Measurements from ENCODE around the gene SLC25A44.
"Not testable (repeated sequence)": the region's sequence is repeated elsewhere in the genome, so short reads cannot be mapped to it uniquely, and the experiment has no call there.

Gene SLC25A44

GRCh38 chr1:156163712-156164111 is 30.2 kb upstream of the SLC25A44 start:
- no peak for DNase-seq (ENCODE audit: low read depth in 3 of 3)

DNA sequence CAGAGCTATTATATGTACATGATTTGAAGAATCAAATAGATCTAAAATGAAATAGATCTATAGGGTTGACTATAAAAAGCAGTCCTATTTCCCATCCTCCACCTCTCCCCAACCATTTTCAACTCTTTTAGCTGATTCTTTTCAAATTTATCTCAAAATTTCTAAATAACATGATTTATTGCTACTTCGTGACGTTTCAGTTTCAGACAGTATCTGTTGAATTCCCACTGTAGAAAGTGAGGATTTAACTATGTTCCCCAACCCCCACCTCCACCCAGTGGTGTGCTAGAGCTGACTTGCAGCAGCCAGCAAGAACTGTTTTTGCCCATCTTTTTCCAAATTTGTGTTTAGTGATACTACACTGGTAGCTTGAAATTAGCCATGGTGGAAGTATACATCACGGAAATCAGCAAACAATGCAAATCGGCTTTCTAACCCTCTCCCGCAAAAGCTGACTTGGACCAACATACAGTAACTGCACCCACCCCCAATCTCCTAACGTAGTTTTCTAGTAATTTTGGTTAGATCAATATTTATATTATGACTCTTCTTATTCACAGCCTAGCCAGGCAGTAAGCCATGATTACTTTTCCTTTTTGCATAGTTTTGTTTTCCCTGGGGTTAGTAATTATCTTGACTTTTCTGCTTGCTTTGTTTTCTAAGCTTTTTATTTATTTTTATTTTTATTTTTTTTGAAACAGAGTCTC is 29.6 kb upstream of the SLC25A44 start:
- no peak for DNase-seq (ENCODE audit: low read depth in 3 of 3)

DNA sequence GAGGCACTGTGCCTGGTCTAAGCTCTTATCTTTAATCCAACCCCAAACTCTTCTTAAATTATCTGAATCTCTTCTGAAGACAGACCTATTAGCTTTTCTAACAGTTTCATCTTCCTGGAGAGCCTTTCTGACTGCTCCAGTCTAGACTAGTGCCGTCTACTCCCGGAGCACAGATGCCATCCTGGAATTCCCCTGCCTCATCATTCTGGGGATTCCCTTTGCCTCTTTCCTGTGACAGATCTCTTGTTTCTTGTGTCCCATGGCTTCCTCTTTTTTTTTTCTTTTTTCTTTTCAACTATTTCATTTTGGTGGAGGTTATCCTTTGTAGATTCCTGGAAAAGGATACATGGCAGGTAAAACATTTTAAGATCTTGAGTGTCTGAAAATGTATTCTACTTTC is 28.8 kb upstream of the SLC25A44 start:
- no peak for DNase-seq (ENCODE audit: low read depth in 3 of 3)

DNA sequence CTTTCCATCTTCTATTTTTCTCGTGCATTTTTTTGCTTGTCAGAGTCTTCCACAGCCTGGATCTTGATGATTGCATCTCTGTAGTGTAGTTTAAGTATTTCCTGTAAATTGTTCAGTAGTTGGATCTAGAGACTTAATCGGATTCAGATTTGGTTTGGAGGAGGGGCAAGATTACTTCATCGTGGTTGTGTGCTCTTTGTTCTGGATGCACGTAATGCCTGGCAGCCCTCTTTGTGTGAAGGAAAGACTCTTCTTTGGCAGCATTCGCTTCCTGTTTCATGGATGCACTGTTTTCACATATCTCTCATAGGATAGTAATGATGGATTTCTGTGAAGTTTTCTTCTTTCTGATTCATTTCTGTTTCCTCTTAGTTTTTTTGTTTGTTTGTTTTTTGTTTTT is 26.4 kb upstream of the SLC25A44 start:
- no peak for DNase-seq (ENCODE audit: low read depth in 3 of 3)

GRCh38 chr1:156172696-156173470 is 21.0 kb upstream of the SLC25A44 start:
- no peak for DNase-seq (ENCODE audit: low read depth in 3 of 3)

- no peak for DNase-seq (ENCODE audit: low read depth in 3 of 3)
These were observed 17.2 kb upstream of the SLC25A44 start for GRCh38 chr1:156176610-156177210.

DNA sequence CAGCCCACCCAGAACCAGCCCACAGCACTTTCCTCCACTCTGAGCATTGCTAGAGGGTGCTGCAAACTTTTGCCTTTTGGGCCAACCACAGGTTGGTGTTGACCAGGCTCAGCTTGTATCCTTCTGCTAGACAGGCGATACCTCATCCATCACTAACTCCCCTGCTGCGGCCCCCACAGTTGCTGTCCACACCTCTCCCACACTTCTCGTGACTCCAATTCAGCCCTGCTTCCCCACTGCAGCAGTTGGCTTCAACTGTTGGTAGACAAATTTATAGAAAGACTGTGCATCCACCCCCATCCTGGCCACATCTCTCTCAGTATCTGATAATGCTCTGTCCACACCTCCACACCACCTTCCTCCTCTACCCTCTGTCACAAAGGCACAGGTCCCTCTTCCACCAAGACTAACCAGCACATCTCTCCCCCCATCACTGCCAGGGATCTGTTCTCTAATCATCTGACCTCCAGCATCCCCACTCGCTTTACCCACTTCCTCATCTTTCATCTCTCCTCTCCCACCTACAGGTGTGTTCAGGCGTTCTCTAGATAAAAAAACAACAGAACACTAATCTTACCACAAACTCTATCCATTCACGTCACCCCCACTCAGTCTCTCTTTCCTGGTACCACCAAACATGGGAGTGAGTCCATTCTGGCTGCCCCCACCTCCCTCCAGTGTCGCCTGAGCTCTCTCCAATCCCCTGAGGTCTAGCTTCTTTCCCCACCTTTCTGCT is 15.8 kb upstream of the SLC25A44 start:
- DNase-seq (ENCODE audit: low read depth in 3 of 3), result no peak

- DNase-seq (ENCODE audit: low read depth in 3 of 3), result no peak
These were observed 13.4 kb upstream of the SLC25A44 start for GRCh38 chr1:156180471-156180870.

- DNase-seq (ENCODE audit: low read depth in 3 of 3), result not testable (repeated sequence)
These were observed 12.4 kb upstream of the SLC25A44 start for GRCh38 chr1:156181391-156181924.

GRCh38 chr1:156182010-156182779 is 11.7 kb upstream of the SLC25A44 start:
- not testable (repeated sequence) for DNase-seq (ENCODE audit: low read depth in 3 of 3)

DNA sequence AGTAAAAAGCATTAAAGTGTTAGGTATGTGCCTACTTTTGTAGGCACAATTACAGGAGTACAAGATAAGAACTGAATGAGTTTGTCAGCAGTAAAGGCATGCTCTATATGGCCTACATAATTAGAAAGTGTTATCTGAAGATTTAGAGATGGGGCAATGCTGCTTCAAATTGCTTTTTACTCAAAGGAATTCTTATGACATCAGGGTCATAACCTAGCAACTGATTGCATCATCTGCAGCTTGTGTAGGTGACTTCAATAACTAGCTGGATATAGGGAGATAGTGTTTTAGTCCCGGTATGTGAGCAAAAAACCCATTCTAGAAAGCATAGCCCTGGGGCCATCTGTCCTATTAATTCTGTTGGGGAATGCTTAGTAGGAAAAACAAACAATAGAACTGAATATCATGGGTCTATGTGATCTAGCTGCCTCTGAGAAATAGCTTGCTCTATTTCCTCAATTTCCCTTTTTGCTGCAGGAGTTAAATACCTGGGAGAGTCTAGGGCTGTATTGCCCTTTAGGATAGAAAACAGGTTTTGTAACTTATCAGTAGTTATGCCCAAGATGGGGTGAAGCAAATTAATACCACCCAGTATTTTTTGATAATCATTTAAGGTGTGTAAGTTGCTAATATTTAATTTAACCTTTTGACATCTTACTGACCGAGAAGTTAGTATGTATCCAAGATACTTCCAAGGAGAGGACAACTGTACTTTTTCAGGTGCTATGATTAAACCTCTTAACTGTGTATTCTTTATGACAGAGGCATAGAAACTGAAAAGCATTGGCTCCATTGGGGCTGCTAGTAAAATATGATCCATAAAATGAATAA is 7.3 kb upstream of the SLC25A44 start:
- not testable (repeated sequence) for DNase-seq (ENCODE audit: low read depth in 3 of 3)

GRCh38 chr1:156190265-156190664 is 3.6 kb upstream of the SLC25A44 start:
- DNase-seq (ENCODE audit: low read depth in 3 of 3), result not testable (repeated sequence)

- no peak for DNase-seq (ENCODE audit: low read depth in 3 of 3)
These were observed 2.5 kb upstream of the SLC25A44 start for GRCh38 chr1:156191292-156191964.

GRCh38 chr1:156193208-156193487 is 756 bp upstream of the SLC25A44 start:
- no peak for DNase-seq (ENCODE audit: low read depth in 3 of 3)

DNA sequence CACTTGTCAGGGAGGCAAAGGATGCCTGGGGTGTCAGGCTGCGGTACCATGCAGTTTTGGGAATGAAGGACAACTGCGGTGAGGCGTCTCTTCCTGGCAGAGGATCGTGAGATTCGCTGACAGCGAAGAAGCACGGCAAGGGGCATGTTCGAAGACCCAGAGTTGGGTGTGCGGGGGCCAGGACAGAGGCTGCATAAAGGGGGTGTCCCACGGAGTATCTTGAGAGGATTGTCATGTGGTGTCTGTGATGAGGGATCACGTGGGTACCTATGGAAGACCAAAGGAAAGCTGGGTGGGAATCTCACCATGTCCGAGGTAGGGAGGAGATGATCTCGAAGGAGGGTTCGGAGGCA is 372 bp downstream of the SLC25A44 start:
- DNase-seq (ENCODE audit: low read depth in 3 of 3), result no peak

GRCh38 chr1:156195853-156196252 is 1.9 kb downstream of the SLC25A44 start:
- DNase-seq (ENCODE audit: low read depth in 3 of 3), result no peak

- no peak for DNase-seq (ENCODE audit: low read depth in 3 of 3)
These were observed 2.5 kb downstream of the SLC25A44 start for GRCh38 chr1:156196445-156196844.

GRCh38 chr1:156198831-156199349 is 5.0 kb downstream of the SLC25A44 start:
- DNase-seq (ENCODE audit: low read depth in 3 of 3), result no peak

GRCh38 chr1:156200044-156200443 is 6.1 kb downstream of the SLC25A44 start:
- no peak for DNase-seq (ENCODE audit: low read depth in 3 of 3)

DNA sequence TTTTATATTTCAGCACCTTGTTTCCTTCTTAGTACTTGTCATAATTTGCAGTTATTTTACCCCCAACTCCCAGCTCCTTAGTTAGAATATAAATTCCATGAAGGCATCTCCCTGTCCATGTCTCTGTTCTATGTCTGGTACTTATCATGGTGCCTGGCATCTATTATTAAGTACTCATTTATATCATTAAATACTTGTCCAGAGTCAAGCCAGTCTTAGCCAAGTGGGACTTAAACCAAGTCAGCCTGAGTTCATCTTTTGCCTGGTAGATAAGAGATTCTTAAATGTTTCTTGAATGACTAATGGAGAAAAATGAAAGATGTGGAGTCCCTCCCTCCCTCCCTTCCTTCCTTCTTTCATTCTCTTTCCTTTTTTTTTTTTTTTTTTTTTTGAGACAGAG is 9.4 kb downstream of the SLC25A44 start:
- DNase-seq (ENCODE audit: low read depth in 3 of 3), result no peak

All from stimulated activated CD4-positive, alpha-beta T cell treated with anti-CD3 and anti-CD28 coated beads, TNF-alpha, amount 100 ng/mL, for 48 hours (primary cell).